PC-3 (cell line): Measurements from ENCODE around the gene RYR2. TPM values are rescaled to one million over a fixed set of nuclear protein-coding genes. Genes with fewer than 3 reads are reported as not detected.
A peak's percentile ranks its signal among the peaks of the same experiment; 100 is the strongest.

Experiments used
- ATAC-seq: fragments of 200-7000 bp; cut with Tn5 transposase; 2 replicates; pipeline ENCODE4 v1.9.1; 2020; ENCODE audit warnings: mild to moderate bottlenecking, moderate library complexity
- BruUV-seq: library from RNA; stranded (reverse); fragments of 400-500 nt; replicated peaks from 2 replicates; lab custom pipeline; 2021; lab: Mats Ljungman, UMichigan
- CTCF ChIA-PET: fragments of 300-600 bp; sonication (Branson Sonifier 250); formaldehyde crosslinking; loops from one replicate; lab custom pipeline; 2022; ENCODE audit warnings: antibody characterized with exemption; lab: Charles Lee
- POLR2A ChIA-PET: fragments of 300-600 bp; sonication (Branson Sonifier 250); formaldehyde crosslinking; loops from one replicate; lab custom pipeline; 2022; ENCODE audit warnings: antibody characterized with exemption; ENCODE audit not compliant: unreplicated experiment; lab: Charles Lee
- DNase-seq: peaks from one replicate; pipeline ENCODE4 v3.0.0-alpha.2; 2015
- H2AFZ ChIP-seq: fragments of 300-600 bp; sonication (generic); 2 replicates; pipeline ENCODE4 v1.6.0; 2016; ENCODE audit warnings: antibody characterized with exemption, low read length
- H3F3A ChIP-seq: fragments of 300-600 bp; sonication (generic); one replicate; pipeline ENCODE4 v1.6.0; 2017; ENCODE audit warnings: antibody characterized with exemption, low read length, control low read depth, mild to moderate bottlenecking; ENCODE audit not compliant: unreplicated experiment
- H3K27ac ChIP-seq: fragments of 300-600 bp; sonication (generic); 2 replicates; pipeline ENCODE4 v1.5.1; 2016; ENCODE audit warnings: mild to moderate bottlenecking, low read length
- H3K27me3 ChIP-seq: fragments of 300-600 bp; sonication (generic); 2 replicates; pipeline ENCODE4 v1.6.1; 2016; ENCODE audit warnings: low read length, mixed read lengths
- H3K36me3 ChIP-seq: fragments of 300-600 bp; sonication (generic); 2 replicates; pipeline ENCODE4 v1.6.1; 2016; ENCODE audit warnings: low read depth, mixed run types, low read length, mixed read lengths
- H3K4me1 ChIP-seq: fragments of 300-600 bp; sonication (generic); 2 replicates; pipeline ENCODE4 v1.5.1; 2016; ENCODE audit warnings: low read length; ENCODE audit not compliant: insufficient read depth
- H3K4me2 ChIP-seq: fragments of 300-600 bp; sonication (generic); 2 replicates; pipeline ENCODE4 v1.6.0; 2016; ENCODE audit warnings: low read length
- H3K4me3 ChIP-seq: fragments of 300-600 bp; sonication (generic); 2 replicates; pipeline ENCODE4 v1.5.1; 2016; ENCODE audit warnings: mild to moderate bottlenecking, low read length, mixed read lengths
- H3K79me2 ChIP-seq: fragments of 300-600 bp; sonication (generic); 2 replicates; pipeline ENCODE4 v1.6.1; 2017; ENCODE audit warnings: low read length, mixed read lengths
- H3K9ac ChIP-seq: fragments of 300-600 bp; sonication (generic); 2 replicates; pipeline ENCODE4 v1.6.0; 2016; ENCODE audit warnings: mild to moderate bottlenecking, low read length
- H3K9me2 ChIP-seq: fragments of 300-600 bp; sonication (generic); replicated peaks from 2 replicates; pipeline ENCODE4 v1.6.1; 2016; ENCODE audit warnings: mixed run types, low read length, mixed read lengths
- H3K9me3 ChIP-seq: fragments of 300-600 bp; sonication (generic); 2 replicates; pipeline ENCODE4 v1.6.1; 2016; ENCODE audit warnings: low read length, mixed read lengths
- H4K20me1 ChIP-seq: fragments of 300-600 bp; sonication (generic); 2 replicates; pipeline ENCODE4 v1.6.1; 2016; ENCODE audit warnings: low read length, mixed read lengths
- EZH2 ChIP-seq: fragments of 300-600 bp; sonication (generic); IDR thresholded peaks from one replicate; pipeline ENCODE4 v1.6.1; 2017; ENCODE audit warnings: antibody characterized with exemption, mild to moderate bottlenecking, low read length; ENCODE audit not compliant: unreplicated experiment
- EZH2phosphoT487 ChIP-seq: fragments of 300-600 bp; sonication (generic); IDR thresholded peaks from 2 replicates; pipeline ENCODE4 v1.6.1; 2018; ENCODE audit warnings: mild to moderate bottlenecking, antibody characterized with exemption, low read length, borderline replicate concordance
- intact Hi-C: fragments of 100-400 bp; cut with micrococcal nuclease; formaldehyde crosslinking; loops from 2 replicates; pipeline ENCODE4 v1.9.0; 2023
- total RNA-seq: library from RNA; depleted of rRNA; stranded (reverse); fragments of >200 nt; gene quantifications from 2 replicates; pipeline ENCODE4 v1.2.3, GENCODE V29; 2014
- TF ChIP-seq, protein P1 (sequence below): fragments of 300-600 bp; sonication (generic); conservative IDR thresholded peaks from 2 replicates; pipeline ENCODE4 v1.5.1; 2017; ENCODE audit warnings: antibody characterized with exemption, low read depth, mild to moderate bottlenecking, low read length

Gene RYR2
- total RNA-seq, 1 experiment from 2014 or later, result not detected

DNA sequence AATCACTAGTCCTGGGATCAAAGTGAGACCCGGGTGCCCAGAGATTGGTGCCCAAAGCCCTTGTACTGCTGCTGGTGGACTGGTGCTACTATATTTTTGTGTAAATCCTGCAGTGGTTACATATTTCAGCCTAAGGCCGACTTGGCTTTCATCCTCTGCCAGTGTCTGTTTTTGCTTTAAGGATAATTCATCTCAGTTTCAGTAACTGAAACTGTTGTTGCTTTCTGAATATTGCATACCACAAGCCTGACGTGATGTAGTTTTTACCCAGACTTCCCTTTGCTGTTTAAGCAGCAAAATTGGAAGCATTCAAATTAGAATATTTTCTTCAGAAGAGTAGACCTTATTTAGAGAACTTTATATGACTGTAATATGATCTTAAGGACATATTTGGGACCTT is 341.8 kb downstream of the RYR2 start:
- POLR2A ChIA-PET, result no interaction called here
- no peak for ATAC-seq
- intact Hi-C loops, result loop anchor here (10.0 kb wide), 1 partner anchor 519 kb away; no protein-coding TSS in a partner anchor
- Histone ChIP-seq H3K4me2 (no peak overlapping the region), H3K9me3 (no peaks in the 10 kb centered on the region), H3K4me3 (no peak overlapping the region), H3F3A (no peaks in the 10 kb centered on the region), H4K20me1 (no peaks in the 10 kb centered on the region), H3K4me1 (no peaks in the 10 kb centered on the region), H3K27me3 (peaks cover 20% of the 10 kb centered on the region), H3K36me3 (no peaks in the 10 kb centered on the region), H3K9me2 (no peaks in the 10 kb centered on the region), H2AFZ (no peak overlapping the region), H3K27ac (no peak overlapping the region), H3K79me2 (no peaks in the 10 kb centered on the region), H3K9ac (no peak overlapping the region)
- DNase-seq, result no peak
- CTCF ChIA-PET, result no interaction called here
- TF ChIP-seq, protein P1, sequence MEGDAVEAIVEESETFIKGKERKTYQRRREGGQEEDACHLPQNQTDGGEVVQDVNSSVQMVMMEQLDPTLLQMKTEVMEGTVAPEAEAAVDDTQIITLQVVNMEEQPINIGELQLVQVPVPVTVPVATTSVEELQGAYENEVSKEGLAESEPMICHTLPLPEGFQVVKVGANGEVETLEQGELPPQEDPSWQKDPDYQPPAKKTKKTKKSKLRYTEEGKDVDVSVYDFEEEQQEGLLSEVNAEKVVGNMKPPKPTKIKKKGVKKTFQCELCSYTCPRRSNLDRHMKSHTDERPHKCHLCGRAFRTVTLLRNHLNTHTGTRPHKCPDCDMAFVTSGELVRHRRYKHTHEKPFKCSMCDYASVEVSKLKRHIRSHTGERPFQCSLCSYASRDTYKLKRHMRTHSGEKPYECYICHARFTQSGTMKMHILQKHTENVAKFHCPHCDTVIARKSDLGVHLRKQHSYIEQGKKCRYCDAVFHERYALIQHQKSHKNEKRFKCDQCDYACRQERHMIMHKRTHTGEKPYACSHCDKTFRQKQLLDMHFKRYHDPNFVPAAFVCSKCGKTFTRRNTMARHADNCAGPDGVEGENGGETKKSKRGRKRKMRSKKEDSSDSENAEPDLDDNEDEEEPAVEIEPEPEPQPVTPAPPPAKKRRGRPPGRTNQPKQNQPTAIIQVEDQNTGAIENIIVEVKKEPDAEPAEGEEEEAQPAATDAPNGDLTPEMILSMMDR, result no peak
- TF ChIP-seq EZH2, result no peak
- no peak for TF ChIP-seq EZH2phosphoT487
- no TSS peak for BruUV-seq

DNA sequence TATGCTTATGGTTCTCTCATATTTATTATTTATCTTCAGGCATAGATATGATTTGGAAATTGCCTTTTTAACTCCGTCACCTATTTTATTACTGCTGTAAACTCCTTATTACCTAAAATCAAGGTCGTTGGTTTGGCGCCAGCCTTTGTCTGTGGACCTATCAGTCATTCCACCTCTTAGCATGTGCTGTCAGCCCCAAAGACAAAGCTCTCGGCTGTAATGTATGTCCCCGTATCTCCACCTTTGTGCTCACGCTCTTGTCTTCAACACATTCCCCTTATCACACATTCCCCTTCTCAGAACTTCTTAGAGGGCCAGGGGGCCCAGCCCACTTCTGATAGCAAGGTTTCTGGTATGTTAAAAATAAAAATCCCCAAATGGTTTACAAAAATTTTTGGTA is 342.2 kb downstream of the RYR2 start:
- no peak overlapping the region for H3K4me2 ChIP-seq
- H3K27me3 ChIP-seq, result peaks cover 20% of the 10 kb centered on the region
- no TSS peak for BruUV-seq
- H4K20me1 ChIP-seq, result no peaks in the 10 kb centered on the region
- H2AFZ ChIP-seq, result no peak overlapping the region
- CTCF ChIA-PET, result no interaction called here
- H3F3A ChIP-seq, result no peaks in the 10 kb centered on the region
- no peaks in the 10 kb centered on the region for H3K9me2 ChIP-seq
- POLR2A ChIA-PET, result no interaction called here
- no peaks in the 10 kb centered on the region for H3K4me1 ChIP-seq
- intact Hi-C loops, result loop anchor here (10.0 kb wide), 1 partner anchor 519 kb away; no protein-coding TSS in a partner anchor
- DNase-seq (no peak), ATAC-seq (no peak)
- no peaks in the 10 kb centered on the region for H3K9me3 ChIP-seq
- no peaks in the 10 kb centered on the region for H3K79me2 ChIP-seq
- no peak overlapping the region for H3K4me3 ChIP-seq
- no peak overlapping the region for H3K27ac ChIP-seq
- no peak for TF ChIP-seq EZH2
- H3K9ac ChIP-seq, result no peak overlapping the region
- H3K36me3 ChIP-seq, result no peaks in the 10 kb centered on the region

DNA sequence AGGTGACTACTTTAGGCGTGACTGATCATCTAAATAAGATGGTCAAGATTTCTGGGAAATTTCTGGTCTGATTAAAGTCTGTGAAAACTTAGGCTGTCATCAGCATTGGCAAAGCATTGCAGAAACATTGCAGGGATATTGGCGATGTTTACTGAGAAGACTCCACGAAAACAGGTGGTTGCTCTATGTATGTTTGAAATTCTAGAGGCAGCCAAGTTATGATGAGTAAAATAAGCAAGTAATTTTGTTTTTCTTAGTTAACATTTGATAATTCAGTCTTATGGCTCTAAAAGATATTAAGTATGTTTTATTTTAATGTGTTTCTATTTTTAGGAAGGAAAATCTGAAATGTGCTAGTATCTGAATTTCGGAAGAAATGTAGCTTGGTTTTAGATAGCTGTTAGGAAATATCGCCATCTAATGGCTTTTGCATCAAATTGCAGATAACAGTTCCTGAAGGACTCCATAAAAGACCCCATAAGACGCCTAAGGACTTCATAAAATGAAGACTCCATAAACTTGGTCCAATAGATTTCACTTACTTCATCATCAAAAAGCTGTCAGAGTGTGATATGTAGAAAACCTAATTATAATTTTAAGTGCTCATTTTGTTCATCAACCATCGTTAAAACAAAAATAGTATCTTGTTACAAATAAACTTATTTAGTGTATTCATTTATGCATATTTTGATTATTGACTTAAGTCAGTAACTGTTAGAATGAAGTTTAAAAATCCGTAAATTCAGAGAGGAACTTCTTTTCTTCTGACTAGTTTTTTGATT is 344.6 kb downstream of the RYR2 start:
- intact Hi-C loops, result loop anchor here (1.0 to 10.0 kb wide), 3 partner anchors 522 to 777 kb away; no protein-coding TSS in a partner anchor
- POLR2A ChIA-PET, result no interaction called here
- DNase-seq, result peak; percentile 25
- Histone ChIP-seq H3K9ac (no peak overlapping the region), H3K27me3 (peaks cover 17% of the 10 kb centered on the region), H3K4me1 (no peaks in the 10 kb centered on the region), H3K4me2 (no peak overlapping the region), H3K79me2 (no peaks in the 10 kb centered on the region), H3F3A (no peaks in the 10 kb centered on the region), H4K20me1 (no peaks in the 10 kb centered on the region), H3K9me3 (no peaks in the 10 kb centered on the region), H3K4me3 (no peak overlapping the region), H3K36me3 (no peaks in the 10 kb centered on the region), H3K9me2 (no peaks in the 10 kb centered on the region), H3K27ac (no peak overlapping the region), H2AFZ (no peak overlapping the region)
- CTCF ChIA-PET, result interaction anchor here (0.6 to 1.0 kb wide), 5 partner anchors 633 to 784 kb away, joined by 3 to 6 read pairs (median 3); no protein-coding TSS in a partner anchor
- ATAC-seq, result no peak
- no peak for TF ChIP-seq EZH2phosphoT487
- TF ChIP-seq, protein P1, result peak; percentile 66
- TF ChIP-seq EZH2, result no peak
- BruUV-seq, result no TSS peak
